Loucy (cell line): Measurements from ENCODE around the gene PADI3.

ENCODE experiments used
- H2AFZ ChIP-seq: fragments of 200-600 bp; sonication (generic); 2 replicates; pipeline ENCODE4 v1.6.0; 2016; ENCODE audit warnings: antibody characterized with exemption, mild to moderate bottlenecking, low read length, moderate library complexity
- H3F3A ChIP-seq: fragments of 200-600 bp; 2 replicates; pipeline ENCODE4 v1.6.0; 2016; ENCODE audit warnings: antibody characterized with exemption, low read depth, mild to moderate bottlenecking
- H3K27me3 ChIP-seq: fragments of 200-600 bp; sonication (generic); 2 replicates; pipeline ENCODE4 v1.6.1; 2014; ENCODE audit warnings: low read length, mild to moderate bottlenecking; ENCODE audit not compliant: insufficient read depth, poor library complexity, severe bottlenecking
- H3K36me3 ChIP-seq: fragments of 200-600 bp; sonication (generic); 2 replicates; pipeline ENCODE4 v1.6.1; 2016; ENCODE audit warnings: low read length; ENCODE audit not compliant: insufficient read depth
- H3K4me1 ChIP-seq: fragments of 200-600 bp; sonication (generic); 2 replicates; pipeline ENCODE4 v1.5.1; 2014; ENCODE audit warnings: low read length, mild to moderate bottlenecking; ENCODE audit not compliant: insufficient read depth, poor library complexity, severe bottlenecking
- H3K4me2 ChIP-seq: fragments of 200-600 bp; sonication (generic); 2 replicates; pipeline ENCODE4 v1.6.0; 2014; ENCODE audit warnings: antibody characterized with exemption, low read length, low read depth, mild to moderate bottlenecking; ENCODE audit not compliant: poor library complexity, severe bottlenecking
- H3K4me3 ChIP-seq: fragments of 200-600 bp; sonication (generic); 2 replicates; pipeline ENCODE4 v1.5.1; 2014; ENCODE audit warnings: low read length, mild to moderate bottlenecking, mixed read lengths; ENCODE audit not compliant: poor library complexity, severe bottlenecking
- H3K79me2 ChIP-seq: fragments of 200-600 bp; sonication (generic); 2 replicates; pipeline ENCODE4 v1.6.1; 2014; ENCODE audit warnings: low read length; ENCODE audit not compliant: insufficient read depth
- H3K9ac ChIP-seq: fragments of 200-600 bp; sonication (generic); 2 replicates; pipeline ENCODE4 v1.6.0; 2014; ENCODE audit warnings: mild to moderate bottlenecking, low read depth, low read length, moderate library complexity; ENCODE audit not compliant: poor library complexity, severe bottlenecking
- H3K9me2 ChIP-seq: fragments of 200-600 bp; sonication (generic); replicated peaks from 2 replicates; pipeline ENCODE4 v1.6.1; 2016; ENCODE audit warnings: low read depth, low read length, mixed read lengths
- H3K9me3 ChIP-seq: fragments of 200-600 bp; sonication (generic); 2 replicates; pipeline ENCODE4 v1.6.1; 2014; ENCODE audit warnings: mild to moderate bottlenecking, antibody characterized with exemption, low read length, low read depth; ENCODE audit not compliant: insufficient read depth
- H4K20me1 ChIP-seq: fragments of 200-600 bp; sonication (generic); 2 replicates; pipeline ENCODE4 v1.6.0; 2014; ENCODE audit warnings: antibody characterized with exemption, low read length, mild to moderate bottlenecking; ENCODE audit not compliant: insufficient read depth, poor library complexity, severe bottlenecking
- EZH2phosphoT487 ChIP-seq: fragments of 200-600 bp; IDR thresholded peaks from 2 replicates; pipeline ENCODE4 v1.6.1; 2018; ENCODE audit warnings: antibody characterized with exemption, mild to moderate bottlenecking, moderate library complexity, borderline replicate concordance
- TF ChIP-seq, protein P1 (sequence below): fragments of 200-600 bp; sonication (generic); conservative IDR thresholded peaks from 2 replicates; pipeline ENCODE4 v1.5.1; 2014; ENCODE audit warnings: mild to moderate bottlenecking, antibody characterized with exemption, low read length

The PADI3 gene

DNA sequence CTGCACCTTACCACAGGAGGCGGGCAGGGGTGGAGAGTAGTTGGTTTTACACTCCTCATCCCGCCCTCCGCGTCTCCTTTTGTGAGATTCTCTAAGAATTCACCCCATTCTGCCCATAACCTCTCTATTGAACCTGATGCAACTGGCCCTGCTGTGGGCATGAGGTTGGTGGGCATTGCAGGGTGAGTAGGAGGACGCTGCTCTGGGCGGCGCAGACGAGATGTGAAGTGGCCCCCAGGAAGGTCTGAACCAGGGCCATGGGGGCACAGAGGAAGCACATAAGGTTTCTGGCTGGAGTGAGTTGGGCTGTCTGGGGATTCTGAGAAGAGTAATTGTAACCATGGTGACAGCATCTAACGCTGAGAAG is 35.1 kb upstream of the PADI3 start:
- H3F3A ChIP-seq = no peaks in the 10 kb centered on the region
- H3K9me3 ChIP-seq = no peaks in the 10 kb centered on the region
- peak overlapping the region; percentile 90 for H3K4me2 ChIP-seq
- H3K4me3 ChIP-seq = peak overlapping the region; percentile 66
- H3K27me3 ChIP-seq = no peaks in the 10 kb centered on the region
- no peaks in the 10 kb centered on the region for H3K36me3 ChIP-seq
- H3K9me2 ChIP-seq = no peaks in the 10 kb centered on the region
- no peaks in the 10 kb centered on the region for H4K20me1 ChIP-seq
- H3K4me1 ChIP-seq = peaks cover 70% of the 10 kb centered on the region
- TF ChIP-seq, protein P1, sequence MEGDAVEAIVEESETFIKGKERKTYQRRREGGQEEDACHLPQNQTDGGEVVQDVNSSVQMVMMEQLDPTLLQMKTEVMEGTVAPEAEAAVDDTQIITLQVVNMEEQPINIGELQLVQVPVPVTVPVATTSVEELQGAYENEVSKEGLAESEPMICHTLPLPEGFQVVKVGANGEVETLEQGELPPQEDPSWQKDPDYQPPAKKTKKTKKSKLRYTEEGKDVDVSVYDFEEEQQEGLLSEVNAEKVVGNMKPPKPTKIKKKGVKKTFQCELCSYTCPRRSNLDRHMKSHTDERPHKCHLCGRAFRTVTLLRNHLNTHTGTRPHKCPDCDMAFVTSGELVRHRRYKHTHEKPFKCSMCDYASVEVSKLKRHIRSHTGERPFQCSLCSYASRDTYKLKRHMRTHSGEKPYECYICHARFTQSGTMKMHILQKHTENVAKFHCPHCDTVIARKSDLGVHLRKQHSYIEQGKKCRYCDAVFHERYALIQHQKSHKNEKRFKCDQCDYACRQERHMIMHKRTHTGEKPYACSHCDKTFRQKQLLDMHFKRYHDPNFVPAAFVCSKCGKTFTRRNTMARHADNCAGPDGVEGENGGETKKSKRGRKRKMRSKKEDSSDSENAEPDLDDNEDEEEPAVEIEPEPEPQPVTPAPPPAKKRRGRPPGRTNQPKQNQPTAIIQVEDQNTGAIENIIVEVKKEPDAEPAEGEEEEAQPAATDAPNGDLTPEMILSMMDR = no peak
- no peak for TF ChIP-seq EZH2phosphoT487
- peak overlapping the region; percentile 70 for H3K9ac ChIP-seq
- no peaks in the 10 kb centered on the region for H3K79me2 ChIP-seq
- H2AFZ ChIP-seq = no peak overlapping the region

DNA sequence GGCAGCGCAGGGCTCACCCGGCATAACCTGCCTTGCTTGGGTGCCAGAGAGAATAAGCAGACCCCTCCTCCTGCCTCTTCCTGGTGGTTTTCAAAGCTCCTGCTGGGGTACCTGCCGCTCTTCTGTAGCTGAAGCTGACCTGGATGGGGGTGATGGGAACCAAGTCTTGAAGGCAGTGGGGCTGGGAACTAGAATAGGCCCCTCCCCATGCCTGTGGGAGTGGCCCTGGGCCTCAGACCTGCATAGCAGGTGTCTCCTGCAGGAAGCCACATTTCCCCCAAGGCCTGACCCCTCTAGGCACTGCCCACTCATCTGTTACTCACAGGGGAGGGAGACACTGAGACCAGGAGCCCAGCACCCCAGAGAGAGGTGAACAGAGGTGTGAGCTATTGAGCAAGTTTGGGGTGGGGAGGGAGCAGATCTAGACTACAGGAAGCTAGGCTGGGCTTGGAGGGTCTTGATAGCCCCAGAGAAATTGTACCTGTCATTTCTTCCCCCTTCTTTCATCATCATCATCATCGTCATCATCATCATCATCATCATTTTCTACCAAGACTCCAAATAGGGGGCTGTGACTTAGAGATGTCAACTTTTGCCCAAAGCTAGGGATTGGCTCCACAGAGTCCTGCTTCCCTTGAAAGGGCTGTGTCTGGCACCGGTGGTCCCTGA is 33.9 kb upstream of the PADI3 start:
- Histone ChIP-seq H3K79me2 (no peaks in the 10 kb centered on the region), H4K20me1 (no peaks in the 10 kb centered on the region), H3K9me2 (no peaks in the 10 kb centered on the region), H3K27me3 (no peaks in the 10 kb centered on the region), H3K9ac (peak overlapping the region; percentile 9), H3K4me2 (peak overlapping the region; percentile 90), H2AFZ (no peak overlapping the region), H3K9me3 (no peaks in the 10 kb centered on the region), H3K4me3 (peak overlapping the region; percentile 15), H3F3A (no peaks in the 10 kb centered on the region), H3K4me1 (peaks cover 62% of the 10 kb centered on the region), H3K36me3 (no peaks in the 10 kb centered on the region)
- no peak for TF ChIP-seq EZH2phosphoT487
- TF ChIP-seq, protein P1 = no peak

DNA sequence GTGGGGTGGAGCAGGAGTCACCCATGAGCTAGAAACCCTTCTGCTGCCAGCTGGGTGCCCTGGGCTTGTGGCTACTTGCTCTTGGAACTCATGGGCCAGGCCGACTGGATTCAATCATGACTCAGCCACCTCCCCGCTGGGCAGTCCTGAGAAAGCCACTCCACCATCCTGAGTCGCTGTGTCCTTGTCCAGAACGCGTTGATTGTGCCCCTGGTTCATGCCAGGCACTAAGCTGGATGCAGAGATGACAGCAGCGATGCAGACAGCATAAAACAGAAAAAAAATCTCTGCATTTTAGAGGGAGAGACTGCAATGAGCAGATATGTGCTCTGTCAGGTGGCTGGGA is 33.4 kb upstream of the PADI3 start:
- Histone ChIP-seq H4K20me1 (no peaks in the 10 kb centered on the region), H3K4me3 (no peak overlapping the region), H3K36me3 (no peaks in the 10 kb centered on the region), H3K27me3 (no peaks in the 10 kb centered on the region), H2AFZ (no peak overlapping the region), H3K79me2 (no peaks in the 10 kb centered on the region), H3K9ac (no peak overlapping the region), H3K9me2 (no peaks in the 10 kb centered on the region), H3F3A (no peaks in the 10 kb centered on the region), H3K4me1 (peaks cover 57% of the 10 kb centered on the region), H3K9me3 (no peaks in the 10 kb centered on the region), H3K4me2 (no peak overlapping the region)
- TF ChIP-seq, protein P1 = no peak
- no peak for TF ChIP-seq EZH2phosphoT487
